ENCODE data around the gene GKN1.

GKN1 gene

GRCh38 chr2:68987021-68987503 is 12.6 kb downstream of the GKN1 start:
- no peak for DNase-seq (ENCODE audit: low read depth)
- TF ChIP-seq CTCF (IDR thresholded peaks at IDR 0.05; ENCODE audit: insufficient read depth, low read depth, low read length, missing control alignments) = no peak
- H3K4me3 ChIP-seq (ENCODE audit: low read length) = no peak overlapping the region

GRCh38 chr2:68989035-68989434 is 14.6 kb downstream of the GKN1 start:
- no peak for DNase-seq (ENCODE audit: low read depth)
- no peak overlapping the region for H3K4me3 ChIP-seq (ENCODE audit: low read length)
- TF ChIP-seq CTCF (IDR thresholded peaks at IDR 0.05; ENCODE audit: insufficient read depth, low read depth, low read length, missing control alignments) = no peak

- DNase-seq (ENCODE audit: low read depth) = no peak
- no peak for TF ChIP-seq CTCF (IDR thresholded peaks at IDR 0.05; ENCODE audit: insufficient read depth, low read depth, low read length, missing control alignments)
- no peak overlapping the region for H3K4me3 ChIP-seq (ENCODE audit: low read length)
Measured at GRCh38 chr2:68992341-68992740, 17.9 kb downstream of the GKN1 start.

GRCh38 chr2:68992933-68993332 is 18.5 kb downstream of the GKN1 start:
- no peak for DNase-seq (ENCODE audit: low read depth)
- no peak overlapping the region for H3K4me3 ChIP-seq (ENCODE audit: low read length)
- TF ChIP-seq CTCF (IDR thresholded peaks at IDR 0.05; ENCODE audit: insufficient read depth, low read depth, low read length, missing control alignments) = no peak

- no peak for DNase-seq (ENCODE audit: low read depth)
- no peak overlapping the region for H3K4me3 ChIP-seq (ENCODE audit: low read length)
- no peak for TF ChIP-seq CTCF (IDR thresholded peaks at IDR 0.05; ENCODE audit: insufficient read depth, low read depth, low read length, missing control alignments)
Measured at GRCh38 chr2:68993660-68994059, 19.2 kb downstream of the GKN1 start.

GRCh38 chr2:68994864-68995263 is 20.4 kb downstream of the GKN1 start:
- no peak overlapping the region for H3K4me3 ChIP-seq (ENCODE audit: low read length)
- no peak for TF ChIP-seq CTCF (IDR thresholded peaks at IDR 0.05; ENCODE audit: insufficient read depth, low read depth, low read length, missing control alignments)
- DNase-seq (ENCODE audit: low read depth) = no peak

- no peak for TF ChIP-seq CTCF (IDR thresholded peaks at IDR 0.05; ENCODE audit: insufficient read depth, low read depth, low read length, missing control alignments)
- H3K4me3 ChIP-seq (ENCODE audit: low read length) = no peak overlapping the region
- DNase-seq (ENCODE audit: low read depth) = no peak
Measured at GRCh38 chr2:68995916-68996315, 21.5 kb downstream of the GKN1 start.
